ENCODE data around the gene TMEM271.
"Not testable (repeated sequence)": the region's sequence is repeated elsewhere in the genome, so short reads cannot be mapped to it uniquely, and the experiment has no call there.

Gene TMEM271

DNA sequence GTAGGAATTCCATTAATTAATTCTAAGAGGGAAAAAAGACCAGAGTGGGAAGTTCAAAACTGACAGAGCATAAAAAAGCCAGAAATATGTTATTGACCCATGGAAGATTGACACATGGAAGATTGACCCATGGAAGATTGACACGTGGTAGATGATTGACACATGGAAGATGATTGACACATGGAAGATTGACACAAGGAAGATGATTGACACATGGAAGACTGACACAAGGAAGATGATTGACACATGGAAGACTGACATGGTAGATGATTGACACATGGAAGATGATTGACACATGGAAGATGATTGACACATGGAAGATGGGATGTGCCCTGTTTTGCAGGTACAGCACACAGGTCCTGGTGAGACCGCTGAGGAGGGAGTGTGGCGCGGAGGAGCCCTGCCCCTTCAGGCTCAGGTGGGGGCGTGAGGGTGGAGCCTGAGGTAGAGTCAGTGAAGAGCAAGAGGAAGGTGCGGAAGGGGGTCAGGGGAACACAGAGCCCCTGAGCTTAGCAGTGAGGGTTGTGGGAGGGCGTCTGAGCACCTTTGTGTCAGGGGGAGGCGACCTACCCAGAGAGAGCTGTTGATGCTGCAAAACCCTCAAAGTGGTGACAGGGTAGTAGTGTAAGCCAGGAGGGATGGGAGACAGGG, 33.4 kb upstream of the TMEM271 start:
- DNase-seq (ENCODE audit: low read depth in 2 of 2): no peak

DNA sequence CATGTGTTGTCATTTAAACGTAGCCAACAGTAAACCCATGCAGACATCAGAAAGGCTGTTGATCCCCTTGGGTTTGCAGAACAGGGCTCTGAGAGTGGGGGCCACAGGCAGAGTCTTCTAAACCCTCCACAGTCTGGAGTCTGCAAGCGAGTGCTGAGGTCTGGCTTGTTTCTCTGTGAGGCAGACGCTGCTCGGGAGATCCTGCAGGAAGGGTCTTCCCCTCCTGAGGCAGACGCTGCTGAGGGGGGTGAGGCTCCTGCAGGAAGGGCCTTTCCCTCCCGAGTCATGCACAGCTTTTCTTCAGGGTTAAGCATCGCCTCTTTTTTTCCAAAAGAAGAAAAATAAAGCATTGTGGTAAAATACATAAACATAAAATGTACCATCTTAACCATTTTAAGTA, 32.1 kb upstream of the TMEM271 start:
- no peak for DNase-seq (ENCODE audit: low read depth in 2 of 2)

DNA sequence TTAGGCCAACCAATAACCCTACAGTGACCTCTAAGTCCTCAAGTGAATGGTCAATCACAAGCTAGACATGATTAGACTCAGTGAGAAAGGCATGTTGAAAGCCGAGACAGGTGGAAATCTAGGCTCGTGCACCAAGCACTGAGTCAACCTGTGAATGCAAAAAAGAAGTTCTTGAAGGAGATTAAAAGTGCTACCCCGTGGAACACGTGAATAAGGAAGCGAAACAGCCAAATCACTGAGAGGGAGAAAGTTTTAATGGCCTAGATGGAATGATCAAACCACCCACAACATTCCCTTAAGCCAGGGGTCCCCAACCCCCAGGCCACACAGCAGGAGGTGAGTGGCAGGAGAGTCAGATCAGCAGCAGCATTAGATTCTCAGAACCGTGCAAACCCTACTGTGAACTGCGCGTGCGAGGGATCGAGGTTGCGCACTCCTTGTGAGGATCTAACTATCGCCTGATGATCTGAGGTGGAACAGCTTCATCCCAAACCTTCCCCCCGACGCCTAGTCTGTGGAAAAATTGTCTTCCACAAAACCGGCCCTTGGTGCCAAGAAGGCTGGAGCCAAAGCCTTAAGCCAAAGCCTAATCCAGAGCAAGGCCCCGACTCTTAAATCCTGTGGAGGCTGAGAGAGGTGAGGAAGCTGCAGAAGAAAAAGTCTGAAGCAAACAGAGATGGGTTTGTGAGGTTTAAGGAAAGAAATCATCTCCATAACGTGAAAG, 29.8 kb upstream of the TMEM271 start:
- no peak for DNase-seq (ENCODE audit: low read depth in 2 of 2)

DNA sequence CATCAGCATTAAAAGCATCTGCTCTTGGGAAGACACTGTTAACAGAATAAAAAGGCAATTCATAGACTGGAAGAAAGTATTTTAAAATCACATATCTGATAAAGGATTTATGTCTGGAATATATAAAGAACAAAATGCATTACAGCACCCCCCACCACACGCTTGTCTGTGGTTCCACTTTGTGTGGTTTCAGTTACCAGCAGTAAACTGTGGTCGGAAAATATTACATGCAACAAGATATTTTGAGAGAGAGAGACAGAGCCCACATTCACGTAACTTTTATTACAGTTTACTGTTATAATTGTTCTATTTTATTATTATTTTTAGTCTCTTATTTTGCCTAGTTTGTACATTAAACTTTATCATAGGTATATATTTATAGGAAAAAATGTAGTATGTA, 28.0 kb upstream of the TMEM271 start:
- no peak for DNase-seq (ENCODE audit: low read depth in 2 of 2)

DNA sequence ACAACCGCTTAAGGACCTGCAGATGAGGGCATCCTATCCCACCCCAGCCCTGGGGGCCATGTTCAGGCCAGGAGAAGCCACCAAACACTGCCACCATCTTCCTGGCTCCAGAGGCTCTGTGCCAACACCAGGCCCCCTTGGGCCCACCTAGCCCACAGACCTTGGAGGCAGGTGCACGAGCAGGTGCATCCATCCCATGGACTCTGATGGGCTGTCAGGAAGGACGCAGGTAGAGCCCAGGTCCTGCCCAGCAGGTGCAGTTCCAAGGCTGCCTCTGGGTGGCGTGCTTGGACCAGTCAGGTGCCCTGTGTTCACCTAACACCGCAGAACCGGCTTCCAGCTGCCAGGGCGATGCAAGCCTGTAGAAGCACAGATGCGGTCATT, 26.5 kb upstream of the TMEM271 start:
- DNase-seq (ENCODE audit: low read depth in 2 of 2): peak in 1 of 2 donors; percentile 31

DNA sequence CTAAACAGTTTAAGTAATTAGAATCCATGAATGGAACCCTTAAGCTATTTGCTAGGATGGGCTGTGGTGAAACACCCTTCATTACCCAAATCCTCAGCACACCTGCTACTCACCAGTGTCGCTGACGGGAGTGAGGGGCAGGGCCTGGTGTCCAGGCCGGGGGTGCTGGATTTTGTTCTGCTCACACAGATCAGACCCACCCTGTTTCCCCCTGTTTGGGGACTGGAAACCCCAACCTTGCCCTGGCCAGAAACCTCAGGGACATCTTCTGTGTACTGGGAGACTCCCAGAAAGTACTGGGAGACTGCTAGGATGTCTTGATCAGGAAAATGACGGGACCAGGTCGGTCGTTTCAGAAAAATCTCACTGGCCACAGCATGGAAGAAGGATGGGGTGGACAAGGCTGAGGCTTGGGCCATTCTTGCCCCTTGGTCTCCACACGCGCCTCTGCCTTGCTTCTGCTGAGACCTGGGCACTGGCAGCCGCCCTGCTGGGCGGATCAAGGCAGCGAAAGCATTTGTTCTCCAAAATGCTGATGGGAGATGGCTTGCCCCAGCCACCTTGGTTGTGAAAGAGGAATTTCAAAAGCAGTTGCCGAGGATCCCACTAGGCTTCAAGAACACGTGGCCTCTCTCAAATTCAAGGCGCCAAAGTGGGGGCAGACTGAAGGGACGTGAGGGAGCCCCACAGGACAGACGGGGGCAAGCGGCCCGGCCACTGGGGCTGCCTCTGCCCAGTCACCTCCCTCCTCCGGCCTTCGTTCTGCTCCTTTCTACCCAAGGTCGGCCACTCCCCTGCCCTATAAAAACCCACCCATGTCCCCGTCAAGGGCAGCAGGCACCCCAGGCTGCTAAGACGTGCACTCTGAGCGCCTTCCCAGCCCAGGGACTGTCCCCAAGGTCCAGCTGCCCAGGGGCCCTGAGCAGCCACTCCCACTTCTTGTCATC, 25.8 kb upstream of the TMEM271 start:
- no peak for DNase-seq (ENCODE audit: low read depth in 2 of 2)

DNA sequence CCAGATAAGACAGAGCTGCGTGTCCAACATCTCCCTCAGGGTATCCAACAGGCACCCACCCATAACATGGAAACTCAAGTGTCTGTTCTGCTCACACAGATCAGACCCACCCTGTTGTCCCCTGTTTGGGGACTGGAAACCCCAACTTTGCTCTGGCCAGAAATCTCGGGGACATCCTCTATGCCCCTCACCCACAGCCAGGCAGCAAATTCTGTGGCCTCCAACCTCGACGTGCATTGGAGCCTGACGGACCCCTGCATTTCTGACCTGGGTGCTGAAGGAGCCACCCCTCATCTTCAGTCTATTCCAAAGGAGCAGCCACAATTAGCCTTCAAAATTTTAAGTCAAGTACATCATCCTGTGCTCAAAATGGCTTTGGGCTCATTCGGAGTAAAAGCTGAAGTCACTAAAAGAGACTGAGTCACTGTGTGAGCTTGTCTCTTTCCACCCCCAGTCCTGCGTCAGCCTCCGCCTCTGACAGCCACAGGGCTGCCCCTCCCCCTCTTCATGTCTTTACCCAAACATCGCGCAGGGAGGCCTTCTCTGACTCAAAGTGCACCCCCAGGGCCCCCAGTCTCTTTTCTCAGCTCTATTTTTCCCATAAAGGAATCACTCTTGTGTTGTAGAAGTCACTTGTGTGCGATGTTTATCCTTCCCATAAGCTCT, 24.9 kb upstream of the TMEM271 start:
- no peak for DNase-seq (ENCODE audit: low read depth in 2 of 2)

DNA sequence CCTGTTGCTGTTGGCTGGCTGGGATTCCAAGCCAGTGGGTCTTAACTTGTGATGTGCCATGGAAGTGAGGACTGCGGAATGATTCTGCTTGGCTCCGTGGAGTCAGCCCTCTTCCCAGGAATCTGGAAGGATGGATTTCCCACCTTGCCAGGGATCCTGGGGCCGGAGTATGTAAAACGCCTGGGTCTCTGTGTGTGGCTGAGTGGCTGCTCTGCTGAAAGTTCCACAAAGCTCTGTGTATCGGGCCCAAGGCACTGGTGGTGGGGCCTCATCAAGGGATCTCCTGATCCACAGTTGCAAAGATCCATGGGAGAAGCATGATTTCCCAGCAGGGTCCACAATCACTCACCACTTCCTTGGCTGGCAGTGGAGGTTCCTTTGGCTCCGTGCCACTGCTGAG, 24.1 kb upstream of the TMEM271 start:
- DNase-seq (ENCODE audit: low read depth in 2 of 2): no peak

DNA sequence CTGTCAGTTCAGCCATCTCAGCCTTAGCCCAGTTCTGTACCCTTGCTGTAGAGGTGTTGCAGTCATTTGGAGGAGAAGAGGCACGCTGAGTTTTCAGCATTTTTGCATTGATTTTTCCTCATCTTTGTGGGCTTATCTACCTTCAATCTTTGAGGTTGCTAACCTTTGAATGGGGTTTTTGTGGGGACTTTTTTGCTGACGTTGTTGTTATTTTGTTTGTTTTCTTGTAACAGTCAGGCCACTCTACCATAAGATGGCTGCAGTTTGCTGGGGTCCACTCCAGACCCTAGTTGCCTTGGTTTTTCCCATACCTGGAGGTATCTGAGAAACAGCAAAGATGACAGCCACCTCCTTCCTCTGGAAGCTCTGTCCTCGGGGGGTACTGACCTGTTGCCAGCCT, 22.8 kb upstream of the TMEM271 start:
- no peak for DNase-seq (ENCODE audit: low read depth in 2 of 2)

DNA sequence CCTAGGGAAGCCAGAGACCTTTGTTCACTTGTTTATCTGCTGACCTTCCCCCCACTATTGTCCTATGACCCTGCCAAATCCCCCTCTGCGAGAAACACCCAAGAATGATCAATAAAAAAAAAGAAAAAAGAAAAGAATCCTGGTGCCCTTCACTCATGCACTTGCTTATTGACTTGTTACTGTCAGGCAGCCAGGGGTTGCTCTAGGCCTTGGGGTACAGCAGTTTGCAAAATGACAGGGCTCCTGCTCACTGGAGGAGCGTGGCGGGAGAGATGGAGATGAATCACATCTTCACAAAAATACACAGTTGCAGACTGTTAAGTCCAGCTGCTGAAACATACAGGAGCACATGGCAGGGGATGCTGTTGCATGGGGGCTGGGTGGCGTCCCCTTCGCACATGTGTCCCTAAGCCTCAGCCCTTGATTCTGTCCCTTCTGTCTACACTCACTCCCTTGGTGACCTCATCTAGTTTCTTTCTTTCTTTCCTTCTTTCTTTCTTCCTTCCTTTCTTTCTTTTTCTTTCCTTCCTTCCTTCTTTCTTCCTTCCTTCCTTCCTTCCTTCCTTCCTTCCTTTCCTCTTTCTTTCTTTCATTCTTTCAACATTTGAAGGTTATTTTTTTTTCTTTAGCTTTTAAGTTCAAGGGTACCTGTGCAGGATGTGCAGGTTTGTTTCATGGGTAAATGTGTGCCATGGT, 16.9 kb upstream of the TMEM271 start:
- DNase-seq (ENCODE audit: low read depth in 2 of 2): no peak

DNA sequence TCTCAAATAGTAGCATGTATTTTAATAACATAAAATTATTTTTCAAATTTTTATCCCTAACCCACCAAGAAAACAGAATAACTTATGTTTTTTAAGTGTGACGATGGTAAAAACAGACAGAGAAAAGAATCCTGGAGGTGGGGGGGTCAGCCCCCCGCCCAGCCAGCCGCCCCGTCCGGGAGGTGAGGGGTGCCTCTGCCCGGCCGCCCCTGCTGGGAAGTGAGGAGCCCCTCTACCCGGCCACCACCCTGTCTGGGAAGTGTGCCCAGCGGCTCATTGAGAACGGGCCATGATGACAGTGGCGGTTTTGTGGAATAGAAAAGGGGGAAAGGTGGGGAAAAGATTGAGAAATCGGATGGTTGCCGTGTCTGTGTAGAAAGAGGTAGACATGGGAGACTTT, 16.1 kb upstream of the TMEM271 start:
- not testable (repeated sequence) for DNase-seq (ENCODE audit: low read depth in 2 of 2)

DNA sequence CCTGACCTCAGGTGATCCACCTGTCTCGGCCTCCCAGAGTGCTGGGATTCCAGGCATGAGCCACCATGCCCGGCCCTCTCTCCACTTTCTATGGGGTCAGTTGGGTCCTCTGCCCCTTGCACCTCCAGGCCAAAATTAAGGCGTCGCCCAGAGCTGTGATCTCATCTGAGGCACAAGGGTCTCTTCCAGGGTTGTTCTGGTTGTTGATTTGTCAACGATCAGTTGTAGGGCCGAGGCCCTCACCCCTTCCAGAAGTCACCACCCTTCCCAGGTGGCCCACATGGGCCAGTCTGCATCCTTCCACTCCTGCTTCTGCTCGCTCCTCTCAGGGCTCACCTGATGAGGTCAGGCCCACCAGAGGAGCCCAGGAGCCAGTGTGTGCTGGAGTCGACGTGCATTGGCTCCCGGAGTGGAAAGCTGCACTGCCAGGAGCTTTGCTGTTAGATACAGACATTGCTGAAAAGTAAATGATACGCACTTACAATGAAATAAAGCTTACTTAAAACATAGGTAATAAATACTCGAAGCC, 14.3 kb upstream of the TMEM271 start:
- no peak for DNase-seq (ENCODE audit: low read depth in 2 of 2)

DNA sequence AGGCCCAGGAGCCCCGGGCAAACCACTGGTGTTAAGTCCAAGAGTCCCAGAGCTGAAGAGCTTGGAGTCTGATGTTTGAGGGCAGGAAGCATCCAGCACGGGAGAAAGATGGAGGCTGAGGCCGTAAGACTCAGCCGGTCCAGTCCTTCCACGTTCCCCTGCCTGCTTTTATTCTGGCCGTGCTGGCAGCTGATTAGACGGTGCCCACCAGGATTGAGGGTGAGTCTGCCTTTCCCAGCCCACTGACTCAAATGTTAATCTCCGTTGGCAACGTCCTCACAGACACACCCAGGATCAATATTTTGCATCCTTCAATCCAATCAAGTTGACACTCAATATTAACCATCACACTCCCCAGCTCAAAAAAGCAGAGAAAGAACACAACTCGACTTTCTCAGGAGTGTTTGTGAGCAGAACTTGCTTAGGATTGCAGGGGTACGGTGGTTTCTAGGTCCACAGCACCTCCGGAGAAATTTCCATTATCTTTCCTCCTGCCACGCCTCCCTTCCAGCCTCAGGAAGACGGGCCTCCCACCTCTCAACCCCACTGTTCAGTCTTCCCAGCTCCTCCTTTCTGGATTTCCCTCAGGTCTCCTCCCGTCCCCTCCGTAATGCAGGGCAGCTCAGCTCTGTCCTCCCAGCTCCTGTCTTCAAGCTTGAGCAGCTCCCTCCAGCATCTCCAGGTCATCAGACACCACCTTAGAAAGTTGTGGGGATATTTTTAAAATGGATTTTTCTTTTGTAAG, 13.3 kb upstream of the TMEM271 start:
- DNase-seq (ENCODE audit: low read depth in 2 of 2): no peak

DNA sequence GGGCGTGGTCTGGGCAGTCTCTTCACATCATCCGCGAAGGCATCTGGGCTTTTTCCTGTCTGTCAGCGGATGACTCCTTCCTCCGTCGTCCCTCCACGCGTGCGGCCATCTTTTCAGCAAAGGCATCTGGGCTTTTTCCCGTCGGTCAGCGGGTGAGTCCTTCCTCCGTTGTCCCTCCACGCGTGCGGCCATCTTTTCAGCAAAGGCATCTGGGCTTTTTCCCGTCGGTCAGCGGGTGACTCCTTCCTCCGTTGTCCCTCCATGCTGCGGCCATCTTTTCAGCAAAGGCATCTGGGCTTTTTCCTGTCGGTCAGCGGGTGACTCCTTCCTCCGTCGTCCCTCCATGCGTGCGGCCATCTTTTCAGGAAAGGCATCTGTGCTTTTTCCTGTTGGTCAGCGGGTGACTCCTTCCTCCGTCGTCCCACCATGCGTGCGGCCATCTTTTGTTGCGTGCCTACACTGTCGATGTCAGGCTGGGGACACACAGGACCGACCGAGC, 12.3 kb upstream of the TMEM271 start:
- no peak for DNase-seq (ENCODE audit: low read depth in 2 of 2)

DNA sequence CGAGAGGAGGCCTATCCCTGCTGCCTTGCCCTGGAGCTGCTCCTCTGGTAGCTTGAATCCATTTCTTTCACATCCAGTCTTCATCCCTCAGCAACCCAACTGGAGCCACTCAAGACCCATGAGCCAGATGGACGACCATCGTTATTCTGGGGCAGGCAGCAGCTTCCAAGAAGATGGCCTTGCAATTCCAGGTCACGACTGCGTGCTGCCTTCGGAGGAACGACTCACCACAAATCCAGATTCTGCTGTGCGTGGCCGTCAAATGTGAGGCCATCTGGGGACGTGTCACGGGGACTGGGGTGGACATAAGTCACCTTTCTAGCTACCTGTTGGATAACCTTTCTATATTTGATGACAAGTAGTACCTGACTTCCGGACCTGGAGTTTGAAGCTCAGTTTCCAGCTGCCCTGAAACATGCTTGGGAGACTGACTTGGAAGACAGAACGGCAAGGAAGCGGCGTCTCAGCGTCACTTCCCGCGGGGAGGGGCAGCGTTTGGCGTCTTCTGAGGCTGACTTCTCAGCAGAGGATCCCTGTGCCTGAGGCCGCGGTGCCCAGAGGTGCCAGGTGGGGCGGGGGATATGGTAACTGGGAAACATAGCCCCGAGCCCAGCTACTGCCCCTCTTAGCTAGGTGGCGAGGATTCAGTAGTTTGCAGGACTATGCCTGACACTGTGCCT, 11.7 kb upstream of the TMEM271 start:
- DNase-seq (ENCODE audit: low read depth in 2 of 2): no peak

DNA sequence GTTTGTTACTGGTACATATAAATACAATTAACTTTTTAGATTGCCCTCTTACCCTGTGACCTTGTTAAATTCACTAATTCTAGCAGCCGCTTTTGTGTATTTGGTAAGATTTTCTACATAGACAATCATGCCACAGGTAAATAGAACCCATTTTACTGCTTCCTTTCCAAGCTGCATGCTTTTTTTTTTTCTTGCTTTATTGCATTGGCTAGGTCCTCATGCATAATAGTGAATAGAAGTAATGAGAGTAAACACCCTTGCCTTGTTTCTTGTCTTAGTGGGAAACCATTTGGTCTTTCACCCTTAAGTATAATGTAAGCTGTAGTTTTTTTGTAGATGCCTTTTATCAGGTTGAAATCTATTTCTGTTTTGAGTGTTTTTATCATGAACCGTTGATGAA, 7.7 kb upstream of the TMEM271 start:
- no peak for DNase-seq (ENCODE audit: low read depth in 2 of 2)

DNA sequence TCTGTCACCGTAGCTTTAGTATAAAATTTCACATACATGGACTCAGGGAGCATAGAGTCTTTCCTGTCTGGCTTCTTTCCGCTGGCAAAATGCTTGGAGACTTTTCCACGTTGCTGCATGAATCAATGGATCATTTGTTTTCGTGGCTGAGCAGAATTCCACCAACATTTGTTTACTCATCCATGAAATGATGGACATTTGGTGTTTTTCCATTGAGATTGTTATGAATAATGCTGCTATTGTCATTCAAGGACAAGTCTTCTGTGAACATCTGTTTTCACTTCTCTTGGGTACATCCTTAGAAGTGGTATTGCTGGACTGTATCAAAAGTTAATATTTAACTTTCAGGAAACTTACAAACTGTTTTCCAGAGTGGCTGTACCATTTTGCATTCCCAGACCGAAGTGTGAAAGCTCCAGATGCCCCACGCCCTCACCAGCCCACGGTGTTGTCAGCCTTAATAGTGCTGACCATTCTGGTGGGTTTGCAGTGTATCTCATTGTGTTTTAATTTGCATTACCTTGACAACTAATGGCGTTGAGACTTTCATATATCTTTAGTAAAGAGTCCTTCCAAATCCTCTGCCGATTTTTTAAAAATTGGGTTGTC, 5.8 kb upstream of the TMEM271 start:
- no peak for DNase-seq (ENCODE audit: low read depth in 2 of 2)

DNA sequence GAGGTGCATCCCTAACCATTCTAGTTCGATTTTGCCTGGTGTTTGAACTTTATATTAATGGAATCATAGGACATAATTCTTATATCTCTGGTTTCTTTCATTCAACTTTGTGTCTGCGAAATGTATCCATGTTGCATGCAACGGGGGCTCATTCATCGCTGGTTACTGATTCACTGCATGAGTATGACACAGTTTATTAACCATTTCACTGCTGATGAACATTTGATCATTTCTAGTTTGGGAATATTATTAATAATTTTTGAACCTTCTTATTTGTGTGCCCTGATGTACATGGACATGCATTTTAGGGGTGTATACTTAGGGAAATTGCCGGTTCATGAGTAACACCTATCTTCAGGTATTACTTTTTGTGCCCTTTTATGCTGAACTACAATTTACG, 5.1 kb upstream of the TMEM271 start:
- no peak for DNase-seq (ENCODE audit: low read depth in 2 of 2)

DNA sequence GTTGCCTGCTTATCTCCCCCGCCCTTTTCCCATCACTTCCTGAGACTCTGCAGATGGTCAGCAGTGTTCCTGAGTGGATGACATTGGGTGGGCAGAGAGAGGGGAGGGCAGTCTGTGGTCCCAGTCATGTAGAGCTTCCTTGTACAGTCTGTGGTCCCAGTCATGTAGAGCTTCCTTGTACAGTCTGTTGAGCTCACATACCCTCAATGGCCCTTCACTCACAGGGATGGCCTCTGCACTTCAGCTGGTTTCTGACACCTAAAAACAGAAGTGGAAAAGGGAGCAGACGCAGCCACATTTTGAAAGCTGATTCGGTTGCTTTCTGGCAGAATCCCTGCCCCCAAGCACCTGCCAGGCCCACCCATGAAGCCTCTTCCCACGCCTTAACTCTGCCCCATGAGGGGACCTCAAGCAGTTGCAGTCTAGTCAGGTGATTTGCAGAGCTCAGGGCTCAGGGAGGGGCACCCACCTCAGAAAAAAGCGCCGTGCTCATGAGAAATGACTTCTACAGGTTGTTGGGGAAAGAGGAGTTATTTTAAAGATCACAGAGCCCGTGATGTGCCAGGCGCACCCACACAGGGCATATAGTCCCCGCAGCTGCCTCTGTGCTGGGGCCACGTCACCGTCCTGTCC, 3.6 kb upstream of the TMEM271 start:
- DNase-seq (ENCODE audit: low read depth in 2 of 2): no peak
